H1 (cell line): Measurements from ENCODE around the gene C2CD2L. TPM values are rescaled to one million over a fixed set of nuclear protein-coding genes. Genes with fewer than 3 reads are reported as not detected.

ENCODE experiments used
- NRF1 ChIP-seq: IDR thresholded peaks from 2 replicates; pipeline ENCODE4 v1.6.1; 2011; ENCODE audit warnings: mild to moderate bottlenecking, low read depth, low read length, improper control_type of control experiment
- polyA plus RNA-seq, 7 experiments: library from polyadenylated mRNA; depleted of rRNA in 3 of 7; stranded (reverse) in 5 of 7; unstranded in 2 of 7; fragments of >200 nt in 5 of 7; fragments of 200-250 nt in 2 of 7; gene quantifications; 1 replicate in 5 of 7; 2 replicates in 1 of 7; 4 replicates in 1 of 7; pipeline versions ENCODE4 v1.2.1 to v1.2.3, GENCODE V29; 2011 to 2013; ENCODE audit warnings: missing spikeins in 2 of 7, mixed read lengths in 2 of 7
- total RNA-seq: library from RNA; stranded (reverse); fragmentation: NEBNext Ultra II Directional; extraction: Animal tissue kit (Norgen Biotek cat#: 25700); gene quantifications from 2 replicates; pipeline ENCODE4 v1.2.1, GENCODE V29; 2021

C2CD2L gene
- total and polyA plus RNA-seq, 2 of the 8 experiments (the other 6 are each of a cell fraction or from before 2014, with no cell fraction given), result 2.5 to 4.0 TPM

- no peak for TF ChIP-seq NRF1
Measured at GRCh38 chr11:119100994-119101758, 6.0 kb upstream of the C2CD2L start (continued).
